ENCODE data around the gene PARP6. TPM values are rescaled to one million over a fixed set of nuclear protein-coding genes. Genes with fewer than 3 reads are reported as not detected.

Gene PARP6
- total and polyA plus RNA-seq, 9 of the 15 experiments (the other 6 are each of a cell fraction or from before 2014, with no cell fraction given) = 14.8 to 83.2 (median 28.3) TPM

GRCh38 chr15:72312605-72313447 is 40.5 kb upstream of the PARP6 start (continued):
- no peak for TF ChIP-seq PKNOX1 (IDR thresholded peaks at IDR 0.05)
- TF ChIP-seq ELF4 (CRISPR knock-in tag; IDR thresholded peaks at IDR 0.05) = no peak
- TF ChIP-seq RAD21 (CRISPR knock-in tag; conservative IDR thresholded peaks at IDR 0.05 in 1 of 2, IDR thresholded peaks at IDR 0.05 in 1 of 2) = peak; percentile 61 to 84
- TF ChIP-seq SMC3 (conservative IDR thresholded peaks at IDR 0.05; ENCODE audit: insufficient read depth, low read depth, low read length) = peak; percentile 78
- TF ChIP-seq HDAC6 (IDR thresholded peaks at IDR 0.05; ENCODE audit: low read depth, low read length) = no peak
- peak; percentile 79 to 83 (median 80) for TF ChIP-seq CTCF (IDR thresholded peaks at IDR 0.05 in 2 of 3, conservative IDR thresholded peaks at IDR 0.05 in 1 of 3; ENCODE audit: insufficient read depth in 2 of 3, low read depth in 1 of 3, low read length in 3 of 3)
